Measurements from ENCODE around the gene CHST11.

CHST11 gene

DNA sequence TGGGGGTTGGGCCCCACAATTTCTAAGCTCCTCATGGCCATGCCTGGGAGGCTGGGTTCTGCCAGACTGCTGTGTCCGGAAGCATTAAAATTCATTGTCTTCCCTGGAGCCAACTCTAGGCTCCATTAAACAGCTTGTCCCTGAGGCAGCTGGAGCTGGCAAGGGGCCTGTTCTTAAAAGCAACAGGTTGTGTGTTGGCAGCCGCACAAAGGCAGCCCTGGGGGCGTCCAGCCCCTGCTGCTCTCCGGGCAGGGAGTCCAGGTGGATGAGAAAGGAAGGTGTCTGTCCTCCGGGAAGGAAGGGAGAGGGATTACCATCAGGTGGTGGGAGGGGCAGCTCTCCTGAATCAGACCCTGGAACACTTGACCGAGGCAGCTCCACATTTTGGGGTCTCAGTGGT lies 98.9 kb downstream of the CHST11 start (continued):
- TF ChIP-seq, protein P1, sequence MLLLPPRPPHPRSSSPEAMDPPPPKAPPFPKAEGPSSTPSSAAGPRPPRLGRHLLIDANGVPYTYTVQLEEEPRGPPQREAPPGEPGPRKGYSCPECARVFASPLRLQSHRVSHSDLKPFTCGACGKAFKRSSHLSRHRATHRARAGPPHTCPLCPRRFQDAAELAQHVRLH (tag by site-specific recombination; IDR thresholded peaks at IDR 0.05), result no peak
- TF ChIP-seq ZNF664 (tag by site-specific recombination; IDR thresholded peaks at IDR 0.05) (no peak), ZNF830 (tag by site-specific recombination; IDR thresholded peaks at IDR 0.05; ENCODE audit: low read depth) (no peak)

DNA sequence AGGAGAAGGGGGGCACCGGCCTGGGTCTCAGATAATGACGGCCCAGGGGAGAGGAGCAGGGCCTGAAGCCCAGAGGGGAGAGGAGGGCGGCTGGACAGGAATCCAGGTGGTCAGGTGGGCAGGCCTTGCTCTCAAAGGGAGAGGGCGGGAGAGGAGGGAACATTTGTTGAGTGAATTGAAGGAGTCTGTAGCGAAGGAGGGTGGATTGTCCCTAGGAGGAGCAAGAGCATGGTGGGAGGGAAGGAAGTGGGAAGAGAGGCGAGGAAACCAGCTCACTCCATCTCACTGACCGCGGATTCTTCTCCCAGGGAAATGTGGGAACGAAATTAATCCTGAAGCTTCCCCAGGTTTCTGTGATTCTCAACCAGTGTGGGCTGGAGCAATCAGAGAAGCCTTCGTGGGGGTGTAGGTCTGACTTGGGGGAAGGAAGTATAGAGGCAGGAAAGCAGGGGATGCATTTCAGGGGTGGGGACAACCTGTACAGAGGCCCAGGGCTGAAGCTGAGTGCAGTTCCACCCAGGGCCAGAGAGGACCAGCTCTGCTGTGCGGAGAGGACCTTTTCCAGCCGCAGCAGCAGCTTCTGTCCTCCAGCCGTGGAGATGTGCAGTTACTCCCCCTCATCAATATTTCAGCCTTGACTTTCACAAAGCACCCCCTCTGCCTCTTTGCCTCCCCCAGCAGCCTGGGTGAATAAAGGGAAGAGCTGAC lies 100.9 kb downstream of the CHST11 start:
- ChIA-PET POLR2A (no interaction called here), CTCF (no interaction called here)
- Histone ChIP-seq H3K36me3 (ENCODE audit: control insufficient read depth in 2 of 2, insufficient read depth in 1 of 2, low read length in 2 of 2) (no peaks in the 10 kb centered on the region), H3K27ac (ENCODE audit: extremely low read depth, low read depth, low read length) (no peak overlapping the region), H3K9me3 (ENCODE audit: control insufficient read depth, insufficient read depth, low read depth, low read length) (no peaks in the 10 kb centered on the region), H3K4me1 (ENCODE audit: control insufficient read depth, insufficient read depth, low read length) (peaks cover 9% of the 10 kb centered on the region), H3K4me3 (ENCODE audit: low read depth, low read length) (no peak overlapping the region)
- TF ChIP-seq EGR2 (tag by site-specific recombination; IDR thresholded peaks at IDR 0.05; ENCODE audit: low read depth), result peak; percentile 86
- TF ChIP-seq, protein P2, sequence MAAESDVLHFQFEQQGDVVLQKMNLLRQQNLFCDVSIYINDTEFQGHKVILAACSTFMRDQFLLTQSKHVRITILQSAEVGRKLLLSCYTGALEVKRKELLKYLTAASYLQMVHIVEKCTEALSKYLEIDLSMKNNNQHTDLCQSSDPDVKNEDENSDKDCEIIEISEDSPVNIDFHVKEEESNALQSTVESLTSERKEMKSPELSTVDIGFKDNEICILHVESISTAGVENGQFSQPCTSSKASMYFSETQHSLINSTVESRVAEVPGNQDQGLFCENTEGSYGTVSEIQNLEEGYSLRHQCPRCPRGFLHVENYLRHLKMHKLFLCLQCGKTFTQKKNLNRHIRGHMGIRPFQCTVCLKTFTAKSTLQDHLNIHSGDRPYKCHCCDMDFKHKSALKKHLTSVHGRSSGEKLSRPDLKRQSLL (tag by site-specific recombination; IDR thresholded peaks at IDR 0.05), result no peak
- TF ChIP-seq ZFHX2 (tag by site-specific recombination; conservative IDR thresholded peaks at IDR 0.05), result peak; percentile 72

DNA sequence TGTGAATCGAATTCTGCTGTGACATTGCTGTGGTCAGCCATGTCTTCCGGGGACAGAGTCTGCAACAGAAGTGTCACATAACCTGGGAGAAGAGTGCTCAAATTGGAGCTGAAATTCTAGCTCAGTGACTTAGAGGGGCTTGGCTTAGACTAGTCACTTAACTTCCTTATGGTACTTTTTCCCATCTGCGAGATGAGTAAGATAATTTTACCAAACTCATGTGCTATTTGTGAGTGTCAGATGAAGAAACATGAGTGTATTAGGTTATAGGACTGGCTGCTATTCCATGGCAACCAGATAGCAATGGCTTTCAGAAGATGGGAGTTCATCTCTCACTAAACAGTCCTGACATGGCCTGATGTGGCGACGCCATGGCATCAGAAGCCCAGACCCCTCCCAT lies 104.1 kb downstream of the CHST11 start:
- ChIA-PET CTCF (interaction anchor here (1.1 kb wide), 1 partner anchor 179 kb away, joined by 3 read pairs; no protein-coding TSS in a partner anchor), POLR2A (interaction anchor here (0.6 kb wide), 1 partner anchor 42 kb away, joined by 5 read pairs; no protein-coding TSS in a partner anchor)
- TF ChIP-seq ZNF10 (tag by site-specific recombination; IDR thresholded peaks at IDR 0.05), result no peak
- TF ChIP-seq, protein P3, sequence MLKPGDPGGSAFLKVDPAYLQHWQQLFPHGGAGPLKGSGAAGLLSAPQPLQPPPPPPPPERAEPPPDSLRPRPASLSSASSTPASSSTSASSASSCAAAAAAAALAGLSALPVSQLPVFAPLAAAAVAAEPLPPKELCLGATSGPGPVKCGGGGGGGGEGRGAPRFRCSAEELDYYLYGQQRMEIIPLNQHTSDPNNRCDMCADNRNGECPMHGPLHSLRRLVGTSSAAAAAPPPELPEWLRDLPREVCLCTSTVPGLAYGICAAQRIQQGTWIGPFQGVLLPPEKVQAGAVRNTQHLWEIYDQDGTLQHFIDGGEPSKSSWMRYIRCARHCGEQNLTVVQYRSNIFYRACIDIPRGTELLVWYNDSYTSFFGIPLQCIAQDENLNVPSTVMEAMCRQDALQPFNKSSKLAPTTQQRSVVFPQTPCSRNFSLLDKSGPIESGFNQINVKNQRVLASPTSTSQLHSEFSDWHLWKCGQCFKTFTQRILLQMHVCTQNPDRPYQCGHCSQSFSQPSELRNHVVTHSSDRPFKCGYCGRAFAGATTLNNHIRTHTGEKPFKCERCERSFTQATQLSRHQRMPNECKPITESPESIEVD (tag by site-specific recombination; IDR thresholded peaks at IDR 0.05), result no peak
- no peak for TF ChIP-seq MYNN (tag by site-specific recombination; IDR thresholded peaks at IDR 0.05; ENCODE audit: borderline replicate concordance)
- TF ChIP-seq ZNF629 (tag by site-specific recombination; IDR thresholded peaks at IDR 0.05), result no peak
- no peak for TF ChIP-seq ZNF626 (tag by site-specific recombination; IDR thresholded peaks at IDR 0.05)
- TF ChIP-seq ZNF23 (tag by site-specific recombination; IDR thresholded peaks at IDR 0.05; ENCODE audit: borderline replicate concordance), result no peak
- TF ChIP-seq, protein P4, sequence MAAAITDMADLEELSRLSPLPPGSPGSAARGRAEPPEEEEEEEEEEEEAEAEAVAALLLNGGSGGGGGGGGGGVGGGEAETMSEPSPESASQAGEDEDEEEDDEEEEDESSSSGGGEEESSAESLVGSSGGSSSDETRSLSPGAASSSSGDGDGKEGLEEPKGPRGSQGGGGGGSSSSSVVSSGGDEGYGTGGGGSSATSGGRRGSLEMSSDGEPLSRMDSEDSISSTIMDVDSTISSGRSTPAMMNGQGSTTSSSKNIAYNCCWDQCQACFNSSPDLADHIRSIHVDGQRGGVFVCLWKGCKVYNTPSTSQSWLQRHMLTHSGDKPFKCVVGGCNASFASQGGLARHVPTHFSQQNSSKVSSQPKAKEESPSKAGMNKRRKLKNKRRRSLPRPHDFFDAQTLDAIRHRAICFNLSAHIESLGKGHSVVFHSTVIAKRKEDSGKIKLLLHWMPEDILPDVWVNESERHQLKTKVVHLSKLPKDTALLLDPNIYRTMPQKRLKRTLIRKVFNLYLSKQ (tag by site-specific recombination; IDR thresholded peaks at IDR 0.05; ENCODE audit: borderline replicate concordance), result no peak
- TF ChIP-seq, protein P5, sequence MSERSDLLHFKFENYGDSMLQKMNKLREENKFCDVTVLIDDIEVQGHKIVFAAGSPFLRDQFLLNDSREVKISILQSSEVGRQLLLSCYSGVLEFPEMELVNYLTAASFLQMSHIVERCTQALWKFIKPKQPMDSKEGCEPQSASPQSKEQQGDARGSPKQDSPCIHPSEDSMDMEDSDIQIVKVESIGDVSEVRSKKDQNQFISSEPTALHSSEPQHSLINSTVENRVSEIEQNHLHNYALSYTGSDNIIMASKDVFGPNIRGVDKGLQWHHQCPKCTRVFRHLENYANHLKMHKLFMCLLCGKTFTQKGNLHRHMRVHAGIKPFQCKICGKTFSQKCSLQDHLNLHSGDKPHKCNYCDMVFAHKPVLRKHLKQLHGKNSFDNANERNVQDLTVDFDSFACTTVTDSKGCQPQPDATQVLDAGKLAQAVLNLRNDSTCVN (tag by site-specific recombination; optimal IDR thresholded peaks at IDR 0.05), result no peak
- TF ChIP-seq, protein P6, sequence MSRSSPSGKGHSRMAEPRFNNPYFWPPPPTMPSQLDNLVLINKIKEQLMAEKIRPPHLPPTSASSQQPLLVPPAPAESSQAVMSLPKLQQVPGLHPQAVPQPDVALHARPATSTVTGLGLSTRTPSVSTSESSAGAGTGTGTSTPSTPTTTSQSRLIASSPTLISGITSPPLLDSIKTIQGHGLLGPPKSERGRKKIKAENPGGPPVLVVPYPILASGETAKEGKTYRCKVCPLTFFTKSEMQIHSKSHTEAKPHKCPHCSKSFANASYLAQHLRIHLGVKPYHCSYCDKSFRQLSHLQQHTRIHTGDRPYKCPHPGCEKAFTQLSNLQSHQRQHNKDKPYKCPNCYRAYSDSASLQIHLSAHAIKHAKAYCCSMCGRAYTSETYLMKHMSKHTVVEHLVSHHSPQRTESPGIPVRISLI (tag by site-specific recombination; IDR thresholded peaks at IDR 0.05), result no peak
- no peak for TF ChIP-seq TRIM28 (IDR thresholded peaks at IDR 0.05; ENCODE audit: borderline replicate concordance, low read length)
- no peak for TF ChIP-seq ZNF571 (tag by site-specific recombination; IDR thresholded peaks at IDR 0.05)
- no peaks in the 10 kb centered on the region for H3K36me3 ChIP-seq (ENCODE audit: control insufficient read depth in 2 of 2, insufficient read depth in 1 of 2, low read length in 2 of 2)
- no peaks in the 10 kb centered on the region for H3K9me3 ChIP-seq (ENCODE audit: control insufficient read depth, insufficient read depth, low read depth, low read length)
- no peak overlapping the region for H3K4me3 ChIP-seq (ENCODE audit: low read depth, low read length)
- peaks cover 2% of the 10 kb centered on the region; the same call in 1 of the 2 replicates for H3K4me1 ChIP-seq (ENCODE audit: control insufficient read depth, insufficient read depth, low read length)
- H3K27ac ChIP-seq (ENCODE audit: extremely low read depth, low read depth, low read length), result no peak overlapping the region

Data from HEK293 (cell line).